ENCODE results near the gene LRRC73. TPM values are rescaled to one million over a fixed set of nuclear protein-coding genes. Genes with fewer than 3 reads are reported as not detected.
A peak's percentile ranks its signal among the peaks of the same experiment; 100 is the strongest.

The LRRC73 gene
- polyA plus RNA-seq, 4 donors = 0.98 to 1.9 (median 1.0) TPM

DNA sequence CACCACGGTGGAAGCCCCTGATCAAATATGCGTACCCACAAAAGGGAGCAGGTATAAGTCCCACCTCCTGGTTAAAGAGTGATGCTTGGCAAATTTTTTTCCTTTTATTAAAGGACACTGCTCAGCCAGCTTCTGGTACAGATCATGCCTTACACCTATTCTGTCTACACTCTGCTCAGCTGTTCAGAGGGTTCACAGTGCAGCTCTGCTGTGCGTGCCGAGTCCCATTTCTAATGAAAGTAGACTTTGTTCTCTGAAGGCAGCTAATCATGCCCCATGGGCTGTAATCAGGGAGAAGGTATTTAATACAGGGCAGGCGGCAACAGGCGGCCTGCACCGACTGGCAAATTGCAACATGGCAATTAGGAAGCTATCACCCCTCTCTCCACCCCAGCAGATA, 16.3 kb downstream of the LRRC73 start:
- DNase-seq (ENCODE audit: low read depth in 4 of 4, low spot score in 3 of 4) = no peak

DNA sequence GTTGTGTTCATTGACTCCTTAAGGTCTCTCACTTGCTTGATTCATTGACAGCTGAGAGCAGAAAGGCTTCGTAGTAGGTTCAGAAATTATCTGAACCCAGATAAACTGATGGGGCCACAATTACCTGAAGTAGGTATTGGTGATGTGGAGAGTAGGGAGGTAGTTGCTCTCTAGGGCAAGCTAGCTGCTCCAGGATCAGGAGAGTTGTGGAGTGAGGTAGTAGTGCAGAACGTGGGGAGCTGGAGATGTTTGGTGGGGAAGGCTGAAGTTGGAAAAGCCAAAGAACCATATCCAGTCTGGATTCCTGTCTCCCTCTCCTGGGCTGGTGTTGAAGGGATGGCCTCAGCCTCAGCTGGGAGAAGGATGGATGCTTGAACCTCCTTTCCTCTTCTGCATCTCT, 16.9 kb downstream of the LRRC73 start:
- no peak for DNase-seq (ENCODE audit: low read depth in 4 of 4, low spot score in 3 of 4)

DNA sequence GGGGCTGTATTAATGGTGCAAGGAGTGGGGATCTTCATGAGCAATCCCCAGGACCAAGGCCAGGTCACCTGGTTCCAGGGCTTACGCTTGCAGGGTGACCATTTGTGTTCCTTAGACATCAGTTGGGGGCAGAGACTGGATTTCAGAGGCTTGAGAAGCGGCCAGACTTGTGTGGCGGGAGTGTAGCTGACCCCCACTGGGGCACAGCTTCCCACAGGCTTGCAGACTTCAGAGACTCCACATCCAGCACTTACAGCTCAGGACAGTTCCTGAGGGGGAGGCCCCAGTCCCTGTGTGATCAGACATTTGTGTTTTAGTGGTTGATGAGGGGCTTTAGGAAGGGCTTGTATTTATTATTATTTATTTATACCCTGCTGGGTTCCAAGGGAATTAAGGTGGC, 17.5 kb downstream of the LRRC73 start:
- no peak for DNase-seq (ENCODE audit: low read depth in 4 of 4, low spot score in 3 of 4)

GRCh38 chr6:43491750-43492661, 18.1 kb downstream of the LRRC73 start:
- DNase-seq (ENCODE audit: low read depth in 4 of 4, low spot score in 3 of 4) = no peak

- no peak for DNase-seq (ENCODE audit: low read depth in 4 of 4, low spot score in 3 of 4)
Observed at GRCh38 chr6:43490523-43490939, 19.6 kb downstream of the LRRC73 start.

DNA sequence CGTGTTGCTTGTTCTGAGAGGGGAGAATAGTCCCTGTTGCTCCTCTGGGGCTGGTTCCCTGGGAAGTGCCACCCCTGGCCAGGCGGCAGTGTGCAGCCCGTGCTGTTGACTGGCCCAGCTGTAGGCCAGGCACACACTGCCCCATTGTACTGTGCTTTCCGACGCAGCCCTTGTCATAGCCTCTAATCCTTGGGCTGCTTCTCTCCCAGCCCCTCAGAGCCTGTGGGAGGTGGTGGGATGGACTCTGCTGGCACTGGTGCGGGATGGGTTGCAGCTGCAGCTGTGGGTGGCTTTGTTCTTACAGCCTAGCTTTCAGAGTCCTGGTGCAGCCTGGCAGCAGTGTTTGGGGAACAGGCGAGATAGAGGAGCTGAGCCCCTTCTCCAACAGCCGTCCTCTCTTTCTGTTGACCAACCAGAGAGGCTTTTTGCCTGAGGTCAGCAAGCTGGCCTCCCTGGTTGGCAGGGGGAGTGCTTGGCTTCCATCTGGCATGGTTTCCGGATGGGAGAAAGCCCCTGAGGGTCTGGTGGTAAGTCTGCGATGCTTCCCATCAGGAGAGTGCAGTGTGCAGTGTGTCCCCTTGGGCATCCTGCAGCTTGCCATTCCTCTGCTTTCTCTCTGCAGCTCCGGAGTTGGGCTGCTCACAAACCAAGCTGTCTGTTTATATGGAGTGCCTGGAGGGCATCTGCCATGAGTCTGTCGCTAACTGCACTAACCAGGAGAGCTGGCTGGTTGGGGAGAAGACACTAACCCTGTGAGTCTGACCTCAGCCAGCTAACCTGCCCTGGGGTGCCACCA, 20.7 kb downstream of the LRRC73 start:
- no peak for DNase-seq (ENCODE audit: low read depth in 4 of 4, low spot score in 3 of 4)

DNA sequence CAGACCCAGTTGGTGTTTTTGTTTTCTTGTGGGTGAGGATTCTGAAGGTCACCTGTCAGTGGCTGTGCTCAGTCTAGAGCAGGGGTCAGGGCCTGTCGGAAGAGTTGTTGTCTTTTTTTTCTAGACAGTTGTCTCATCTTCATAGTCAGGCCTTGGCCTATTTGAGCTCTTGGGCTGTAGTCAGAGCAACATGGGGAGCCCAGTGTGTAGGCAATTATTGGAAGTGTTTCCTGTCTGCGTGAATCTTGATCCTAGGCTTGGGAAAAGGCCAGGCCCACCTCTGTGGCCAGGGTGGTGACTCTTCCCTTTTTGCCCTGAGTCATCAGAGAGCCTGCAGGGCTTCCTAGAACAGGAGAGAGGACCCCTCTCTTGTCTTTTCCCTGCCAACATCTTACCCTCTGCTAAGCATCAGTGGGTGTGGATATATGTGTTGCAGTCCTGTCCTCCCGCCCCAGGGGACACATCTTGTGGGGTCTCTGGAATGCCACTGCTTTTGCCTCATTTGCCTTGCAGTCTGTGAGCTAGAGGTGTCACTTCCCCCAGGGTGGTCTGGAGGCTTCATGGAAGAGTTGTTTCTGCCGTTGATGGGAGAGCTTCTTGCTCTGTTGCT, 21.4 kb downstream of the LRRC73 start:
- no peak for DNase-seq (ENCODE audit: low read depth in 4 of 4, low spot score in 3 of 4)

DNA sequence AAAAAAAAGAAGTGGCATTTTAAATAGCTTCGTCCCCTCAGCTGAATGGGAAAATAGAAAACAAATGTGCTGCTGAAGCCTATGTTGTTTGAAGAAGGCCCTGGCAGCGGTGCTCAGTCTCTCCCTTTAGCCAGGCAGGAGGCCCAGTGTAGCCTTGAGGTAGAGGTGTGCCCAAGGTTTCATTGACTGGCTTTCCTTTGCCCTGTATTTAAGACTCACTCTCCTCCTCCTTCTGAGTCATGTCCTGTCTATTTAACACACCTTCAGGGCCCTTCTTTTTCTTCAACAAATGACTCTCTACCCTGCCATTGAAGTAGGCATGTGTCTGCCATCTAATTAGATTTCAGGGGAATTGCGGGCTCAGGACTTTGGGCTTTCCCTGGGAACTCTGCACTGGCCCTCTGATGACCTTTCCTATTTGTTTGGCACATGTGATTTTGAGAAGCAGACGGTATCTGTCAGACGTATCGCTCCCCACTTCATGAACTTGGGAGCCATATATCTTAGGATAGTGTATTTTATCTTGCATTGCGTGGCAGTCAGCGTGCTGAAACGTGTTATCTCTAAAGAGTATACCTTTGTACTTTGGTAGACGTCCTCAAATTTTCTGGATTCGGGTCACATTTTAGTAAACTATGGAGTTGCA, 28.4 kb downstream of the LRRC73 start:
- DNase-seq (ENCODE audit: low read depth in 4 of 4, low spot score in 3 of 4) = no peak

DNA sequence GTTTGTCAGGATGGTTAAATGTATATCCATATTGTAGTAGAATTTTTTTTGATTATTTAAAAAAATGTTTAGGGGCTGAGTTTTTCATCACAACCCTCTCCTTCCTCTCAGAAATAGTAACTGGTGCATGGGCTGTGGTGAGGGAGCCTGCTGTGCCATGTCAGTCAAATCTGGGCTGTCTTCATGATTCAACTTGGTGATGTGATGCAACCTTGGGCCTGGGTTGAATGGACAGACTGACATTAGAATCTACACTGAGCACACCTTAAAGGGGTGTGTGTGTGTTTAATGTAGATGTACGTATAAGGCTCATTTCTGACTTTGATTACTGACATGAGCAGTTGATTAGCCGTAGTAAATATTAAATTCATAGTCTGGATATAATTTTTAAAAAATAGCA, 29.1 kb downstream of the LRRC73 start:
- no peak for DNase-seq (ENCODE audit: low read depth in 4 of 4, low spot score in 3 of 4)

- no peak for DNase-seq (ENCODE audit: low read depth in 4 of 4, low spot score in 3 of 4)
Observed at GRCh38 chr6:43478008-43478372, 32.2 kb downstream of the LRRC73 start.

- peak; percentile 81 to 84 (median 82) for DNase-seq (ENCODE audit: low read depth in 4 of 4, low spot score in 3 of 4)
Observed at GRCh38 chr6:43477235-43478007, 32.7 kb downstream of the LRRC73 start, which contains the start of gene TJAP1. TSS of gene TJAP1 (plus strand) at chr6:43477570. CDS start at chr6:43499002, 21,432 bp downstream.

- no peak for DNase-seq (ENCODE audit: low read depth in 4 of 4, low spot score in 3 of 4)
Observed at GRCh38 chr6:43476746-43477145, 33.4 kb downstream of the LRRC73 start.

DNA sequence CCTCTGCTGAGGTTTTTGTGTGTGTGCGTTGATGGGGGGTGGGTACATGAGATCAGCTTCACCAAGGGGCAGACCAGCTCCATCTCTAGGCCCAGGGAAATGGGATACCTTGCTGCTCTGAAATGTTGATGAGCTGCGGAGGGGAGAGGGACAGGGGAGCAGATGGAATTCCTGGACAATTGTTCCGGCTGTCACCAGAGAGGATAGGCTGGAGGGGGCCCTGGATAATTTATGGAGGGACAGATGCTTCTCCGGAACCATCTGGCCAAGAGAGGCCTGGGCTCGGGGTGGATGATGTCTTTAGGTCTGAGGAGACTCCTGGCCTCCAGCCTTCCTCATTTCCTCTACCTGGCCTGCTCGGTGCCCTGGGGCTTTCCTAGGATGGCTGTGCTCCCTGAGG, 34.6 kb downstream of the LRRC73 start:
- no peak for DNase-seq (ENCODE audit: low read depth in 4 of 4, low spot score in 3 of 4)

DNA sequence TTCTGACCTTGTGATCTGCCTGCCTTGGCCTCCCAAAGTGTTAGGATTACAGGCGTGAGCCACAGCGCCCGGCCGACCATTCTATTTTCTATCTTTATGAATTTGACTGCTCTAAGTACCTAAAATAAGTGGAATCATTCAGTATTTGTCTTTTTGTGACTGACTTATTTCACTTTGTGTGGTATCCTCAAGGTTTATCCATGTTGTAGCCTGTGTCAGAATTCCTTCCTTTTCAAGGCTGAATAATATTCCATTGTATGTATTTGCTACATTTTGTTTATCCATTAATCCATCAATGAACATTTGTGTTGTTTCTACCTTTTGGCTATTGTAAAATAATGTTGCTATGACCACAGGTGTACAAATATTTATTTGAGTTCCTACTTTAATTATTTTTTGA, 37.6 kb downstream of the LRRC73 start:
- DNase-seq (ENCODE audit: low read depth in 4 of 4, low spot score in 3 of 4) = no peak

DNA sequence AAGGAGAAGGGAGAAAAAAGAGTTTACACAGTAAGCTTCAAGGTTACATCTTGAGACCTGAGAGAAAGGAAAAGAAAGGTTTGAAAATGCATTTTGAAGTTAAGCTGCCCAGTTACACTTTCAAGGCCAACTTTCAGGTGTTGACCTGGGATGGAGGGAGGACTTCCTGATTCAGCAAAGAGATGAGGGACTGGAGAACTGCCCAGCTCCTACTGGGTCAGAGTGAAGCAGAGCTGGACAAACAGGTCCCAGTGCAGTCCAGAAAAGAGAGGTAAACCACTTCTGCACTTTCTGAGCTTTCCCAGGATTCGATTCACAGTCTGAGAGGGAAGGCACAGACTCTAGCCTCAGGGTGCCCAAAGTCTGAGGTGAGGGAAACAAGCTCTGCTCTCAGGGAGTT, 38.7 kb downstream of the LRRC73 start:
- no peak for DNase-seq (ENCODE audit: low read depth in 4 of 4, low spot score in 3 of 4)

DNA sequence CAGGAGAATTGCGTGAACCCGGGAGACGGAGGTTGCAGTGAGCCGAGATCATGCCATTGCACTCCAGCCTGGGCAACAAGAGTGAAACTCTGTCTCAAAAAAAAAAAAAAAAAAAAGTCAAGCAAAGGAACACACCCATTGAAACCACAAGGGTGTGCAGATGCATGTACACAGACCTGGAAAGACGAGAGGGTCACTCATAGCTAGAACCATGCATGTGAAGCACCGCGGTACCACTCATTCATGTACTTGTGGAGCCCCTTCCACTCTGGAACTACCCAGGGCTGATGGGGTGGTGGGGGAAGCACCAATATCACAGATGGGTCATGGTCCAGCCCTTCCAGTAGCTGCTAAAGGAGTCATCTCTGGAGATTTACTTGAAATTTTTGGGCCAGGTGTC, 40.2 kb downstream of the LRRC73 start:
- no peak for DNase-seq (ENCODE audit: low read depth in 4 of 4, low spot score in 3 of 4)

- no peak for DNase-seq (ENCODE audit: low read depth in 4 of 4, low spot score in 3 of 4)
Observed at GRCh38 chr6:43468748-43469681, 41.1 kb downstream of the LRRC73 start.

DNA sequence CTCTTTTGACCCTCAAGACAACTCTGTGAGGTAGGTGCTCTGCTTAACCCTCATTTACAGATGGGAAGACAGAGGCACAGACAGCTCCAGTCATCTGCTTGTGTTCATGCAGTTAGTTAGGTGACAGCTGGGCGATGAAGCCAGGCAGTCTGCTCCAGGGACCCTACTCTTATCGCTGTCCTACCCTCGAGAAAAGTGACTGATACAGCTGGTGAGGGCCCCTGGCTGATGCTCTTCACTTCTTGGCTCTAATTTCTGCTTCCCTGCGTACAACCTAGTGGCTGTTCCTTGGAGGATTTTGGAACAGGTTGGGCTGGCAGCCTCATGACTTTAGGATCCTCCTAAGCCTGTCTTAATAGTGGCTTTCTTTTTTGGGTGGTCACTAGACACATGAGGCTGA, 41.9 kb downstream of the LRRC73 start:
- no peak for DNase-seq (ENCODE audit: low read depth in 4 of 4, low spot score in 3 of 4)

DNA sequence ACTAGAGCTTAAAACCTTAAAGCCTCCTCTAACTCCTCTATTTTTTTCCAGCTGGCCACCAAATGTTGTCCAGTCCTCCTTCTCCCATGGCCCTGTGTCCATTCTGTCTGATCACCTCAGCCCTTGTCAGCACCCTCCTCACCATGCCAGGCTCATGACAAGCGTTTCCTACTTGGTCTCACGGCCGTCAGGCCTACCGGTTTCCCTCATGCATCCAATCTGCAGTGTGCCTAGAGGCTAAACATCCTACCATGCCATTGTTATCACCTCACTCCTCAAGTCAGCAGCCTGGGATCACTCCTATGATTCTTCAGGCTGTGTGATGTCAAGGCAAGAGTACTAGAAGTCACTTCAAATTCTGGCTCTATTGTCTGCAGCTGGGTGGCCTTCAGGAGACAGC, 42.4 kb downstream of the LRRC73 start:
- no peak for DNase-seq (ENCODE audit: low read depth in 4 of 4, low spot score in 3 of 4)

Measured in right renal pelvis (tissue), 4 donors.